H1 (cell line): ENCODE results near the gene C2orf72. TPM values are rescaled to one million over a fixed set of nuclear protein-coding genes. Genes with fewer than 3 reads are reported as not detected.

Experiments used
- CTCF ChIA-PET: fragments of 300-600 bp; sonication (Branson Sonifier 250); formaldehyde crosslinking; loops from one replicate; lab custom pipeline; 2021; ENCODE audit not compliant: partially characterized antibody; lab: Charles Lee
- POLR2A ChIA-PET: fragments of 300-600 bp; sonication (Branson Sonifier 250); formaldehyde crosslinking; loops from one replicate; lab custom pipeline; 2021; ENCODE audit warnings: inconsistent platforms; ENCODE audit not compliant: partially characterized antibody; lab: Charles Lee
- DNase-seq, 2 experiments: peaks; one replicate each; pipeline versions ENCODE4 v3.0.0 to v3.0.0-alpha.2; 2010 to 2022; ENCODE audit warnings: low spot score in 2 of 2, low read depth in 1 of 2, mixed read lengths in 1 of 2
- FAIRE-seq: peaks from 2 replicates; lab custom pipeline; 2011; peaks lifted over from hg19 to GRCh38; lab: Jason Lieb, UNC
- H2AFZ ChIP-seq: 2 replicates; pipeline ENCODE4 v1.8.1; 2012; ENCODE audit warnings: low read length, inconsistent platforms
- H2AK5ac ChIP-seq: 2 replicates; pipeline ENCODE4 v1.6.1; 2013; ENCODE audit warnings: low read depth, low read length
- H2BK120ac ChIP-seq: replicated peaks from 2 replicates; pipeline ENCODE3; 2013; ENCODE audit warnings: low read depth, low read length, inconsistent platforms
- H2BK12ac ChIP-seq: 2 replicates; pipeline ENCODE4 v1.6.1; 2013; ENCODE audit warnings: low read depth, low read length
- H2BK15ac ChIP-seq: 2 replicates; pipeline ENCODE4 v1.6.1; 2013; ENCODE audit warnings: low read length
- H2BK20ac ChIP-seq: 2 replicates; pipeline ENCODE4 v1.6.1; 2013; ENCODE audit warnings: low read length
- H2BK5ac ChIP-seq: 2 replicates; pipeline ENCODE4 v1.6.1; 2013; ENCODE audit warnings: low read depth, low read length
- H3K14ac ChIP-seq: 2 replicates; pipeline ENCODE4 v1.6.1; 2013; ENCODE audit warnings: inconsistent platforms; ENCODE audit not compliant: insufficient read length
- H3K18ac ChIP-seq: 2 replicates; pipeline ENCODE4 v1.6.1; 2013; ENCODE audit warnings: low read length; ENCODE audit errors: extremely low read depth
- H3K23ac ChIP-seq: 2 replicates; pipeline ENCODE4 v1.6.1; 2013; ENCODE audit warnings: inconsistent platforms; ENCODE audit not compliant: insufficient read length
- H3K23me2 ChIP-seq: 2 replicates; pipeline ENCODE4 v1.6.1; 2013; ENCODE audit warnings: low read depth, low read length
- H3K27ac ChIP-seq: 2 replicates; pipeline ENCODE4 v1.6.1; 2011; ENCODE audit warnings: low read depth, low read length, inconsistent platforms
- H3K27me3 ChIP-seq, 4 experiments: replicated peaks in 1 of 4; 1 replicate in 1 of 4; 2 replicates in 3 of 4; pipeline versions ENCODE4 v1.6.1 to v1.8.1; 2011 to 2013; ENCODE audit warnings: low read length in 3 of 4, mild to moderate bottlenecking in 3 of 4, inconsistent platforms in 2 of 4, mixed read lengths in 2 of 4, moderate library complexity in 1 of 4; ENCODE audit not compliant: control insufficient read depth in 3 of 4, insufficient read depth in 3 of 4; ENCODE audit errors: extremely low read depth in 1 of 4
- H3K36me3 ChIP-seq, 4 experiments: 2 replicates each; pipeline versions ENCODE4 v1.6.1 to v1.8.1; 2011 to 2013; ENCODE audit warnings: mild to moderate bottlenecking in 4 of 4, low read length in 3 of 4, moderate library complexity in 2 of 4, control low read depth in 1 of 4, inconsistent platforms in 1 of 4; ENCODE audit not compliant: insufficient read depth in 4 of 4, control insufficient read depth in 2 of 4
- H3K4ac ChIP-seq: replicated peaks from 2 replicates; pipeline ENCODE3; 2013; ENCODE audit warnings: low read length, low read depth, mixed read lengths, inconsistent platforms; ENCODE audit not compliant: insufficient read length
- H3K4me1 ChIP-seq, 4 experiments: replicated peaks in 1 of 4; 1 replicate in 1 of 4; 2 replicates in 3 of 4; pipeline versions ENCODE4 v1.6.1 to v1.8.1; 2011 to 2013; ENCODE audit warnings: low read length in 3 of 4, inconsistent platforms in 2 of 4, mixed read lengths in 1 of 4; ENCODE audit not compliant: insufficient read depth in 4 of 4, control insufficient read depth in 3 of 4
- H3K4me2 ChIP-seq, 2 experiments: 2 replicates each; pipeline versions ENCODE4 v1.6.1 to v1.8.1; 2011 to 2013; ENCODE audit warnings: low read depth in 2 of 2, low read length in 2 of 2, control low read depth in 1 of 2, inconsistent platforms in 1 of 2, mild to moderate bottlenecking in 1 of 2; ENCODE audit not compliant: insufficient read depth in 1 of 2
- H3K4me3 ChIP-seq, 4 experiments: fragments of 200-600, 300-600 bp in 1 of 4; sonication (generic), shearing (Covaris generic), sonication (Bioruptor Twin) in 1 of 4; 2 replicates each; pipeline versions ENCODE4 v1.5.1 to v1.8.1; 2011 to 2016; ENCODE audit warnings: low read length in 4 of 4, low read depth in 3 of 4, control low read depth in 2 of 4, inconsistent platforms in 2 of 4, mild to moderate bottlenecking in 2 of 4, mixed read lengths in 1 of 4, moderate library complexity in 1 of 4; ENCODE audit not compliant: insufficient read depth in 2 of 4; ENCODE audit errors: extremely low read depth in 1 of 4
- H3K56ac ChIP-seq: replicated peaks from 2 replicates; pipeline ENCODE3; 2013; ENCODE audit warnings: low read depth, mild to moderate bottlenecking, mixed read lengths, low read length, inconsistent platforms; ENCODE audit not compliant: insufficient read length
- H3K79me1 ChIP-seq: 2 replicates; pipeline ENCODE4 v1.6.1; 2013; ENCODE audit warnings: low read depth, low read length, control low read depth
- H3K79me2 ChIP-seq, 2 experiments: 2 replicates each; pipeline versions ENCODE4 v1.6.1 to v1.8.1; 2012 to 2013; ENCODE audit warnings: low read length in 2 of 2, mild to moderate bottlenecking in 2 of 2, inconsistent platforms in 1 of 2; ENCODE audit not compliant: insufficient read depth in 2 of 2, control insufficient read depth in 1 of 2
- H3K9ac ChIP-seq, 4 experiments: replicated peaks in 1 of 4; 1 replicate in 1 of 4; 2 replicates in 3 of 4; pipeline versions ENCODE4 v1.6.1 to v1.8.1; 2011 to 2013; ENCODE audit warnings: low read depth in 3 of 4, low read length in 3 of 4, control low read depth in 2 of 4, mild to moderate bottlenecking in 2 of 4, moderate library complexity in 2 of 4, inconsistent platforms in 1 of 4; ENCODE audit errors: extremely low read depth in 1 of 4
- H3K9me3 ChIP-seq, 2 experiments: 2 replicates each; pipeline versions ENCODE4 v1.6.1 to v1.8.1; 2012 to 2013; ENCODE audit warnings: mild to moderate bottlenecking in 2 of 2, moderate library complexity in 2 of 2, control low read depth in 1 of 2, inconsistent platforms in 1 of 2, low read depth in 1 of 2, low read length in 1 of 2, mixed read lengths in 1 of 2; ENCODE audit not compliant: insufficient read depth in 2 of 2
- H4K20me1 ChIP-seq, 2 experiments: replicated peaks in 1 of 2; 2 replicates each; pipeline versions ENCODE3 to v1.8.1; 2011 to 2013; ENCODE audit warnings: inconsistent platforms in 2 of 2, low read length in 2 of 2, mild to moderate bottlenecking in 1 of 2; ENCODE audit not compliant: insufficient read depth in 2 of 2, control insufficient read depth in 1 of 2
- H4K5ac ChIP-seq: 2 replicates; pipeline ENCODE4 v1.6.1; 2013; ENCODE audit warnings: low read length, low read depth, mixed read lengths, inconsistent platforms; ENCODE audit not compliant: insufficient read length
- H4K8ac ChIP-seq: 2 replicates; pipeline ENCODE4 v1.8.0; 2013; ENCODE audit warnings: mild to moderate bottlenecking, moderate library complexity, low read length, inconsistent platforms; ENCODE audit not compliant: insufficient read depth; ENCODE audit errors: extremely low read depth
- H4K91ac ChIP-seq: replicated peaks from 2 replicates; pipeline ENCODE3; 2013; ENCODE audit warnings: low read length, mixed read lengths, inconsistent platforms; ENCODE audit not compliant: insufficient read length
- ASH2L ChIP-seq: fragments of 200-600, 300-600 bp; sonication (generic); IDR thresholded peaks from one replicate; pipeline ENCODE4 v1.7.1; 2017; ENCODE audit warnings: low read length
- CBX8 ChIP-seq: fragments of 300-800, 300-1000 bp; sonication (generic); IDR thresholded peaks from 2 replicates; pipeline ENCODE4 v1.7.1; 2016; ENCODE audit warnings: low read depth, low read length, borderline replicate concordance
- EGR1 ChIP-seq: IDR thresholded peaks from 2 replicates; pipeline ENCODE4 v1.6.1; 2011; ENCODE audit warnings: low read depth, low read length, borderline replicate concordance
- RAD21 ChIP-seq, 2 experiments: IDR thresholded peaks in 1 of 2; conservative IDR thresholded peaks in 1 of 2; 2 replicates each; pipeline ENCODE4 v1.6.1; 2011; ENCODE audit warnings: low read depth in 2 of 2, low read length in 2 of 2, improper control_type of control experiment in 1 of 2, inconsistent platforms in 1 of 2, mild to moderate bottlenecking in 1 of 2, moderate library complexity in 1 of 2
- RBBP5 ChIP-seq: IDR thresholded peaks from 2 replicates; pipeline ENCODE4 v1.7.1; 2012; ENCODE audit warnings: low read depth, mild to moderate bottlenecking, inconsistent platforms, low read length, moderate library complexity, borderline replicate concordance
- SIN3A ChIP-seq, 2 experiments: IDR thresholded peaks in 1 of 2; conservative IDR thresholded peaks in 1 of 2; 2 replicates each; pipeline ENCODE4 v1.6.1; 2011 to 2012; ENCODE audit warnings: low read length in 2 of 2, improper control_type of control experiment in 1 of 2, low read depth in 1 of 2, mild to moderate bottlenecking in 1 of 2
- SP4 ChIP-seq: IDR thresholded peaks from 2 replicates; pipeline ENCODE4 v1.6.1; 2012; ENCODE audit warnings: low read length, inconsistent platforms
- SRF ChIP-seq: IDR thresholded peaks from 2 replicates; pipeline ENCODE4 v1.6.1; 2011; ENCODE audit warnings: mild to moderate bottlenecking, low read depth, low read length, moderate library complexity
- WGBS, 2 experiments: shearing (Covaris generic) in 1 of 2; methylation state at CpG; one replicate each; pipeline versions ENCODE4 v1.1.6 to v1.1.7; 2013 to 2015; ENCODE audit warnings: low lambda C conversion rate in 2 of 2, mixed read lengths in 2 of 2, inconsistent platforms in 1 of 2, low coverage in 1 of 2, missing lambda C conversion rate in 1 of 2; ENCODE audit not compliant: insufficient replicate concordance in 2 of 2, insufficient coverage in 1 of 2, insufficient read length in 1 of 2; ENCODE audit errors: extremely low coverage in 1 of 2, missing lambda C conversion rate in 1 of 2; 5-methylcytosine and 5-hydroxymethylcytosine counted together
- polyA plus RNA-seq, 7 experiments: library from polyadenylated mRNA; depleted of rRNA in 3 of 7; stranded (reverse) in 5 of 7; unstranded in 2 of 7; fragments of >200 nt in 5 of 7; fragments of 200-250 nt in 2 of 7; gene quantifications; 1 replicate in 5 of 7; 2 replicates in 1 of 7; 4 replicates in 1 of 7; pipeline versions ENCODE4 v1.2.1 to v1.2.3, GENCODE V29; 2011 to 2013; ENCODE audit warnings: missing spikeins in 2 of 7, mixed read lengths in 2 of 7
- total RNA-seq: library from RNA; stranded (reverse); fragmentation: NEBNext Ultra II Directional; extraction: Animal tissue kit (Norgen Biotek cat#: 25700); gene quantifications from 2 replicates; pipeline ENCODE4 v1.2.1, GENCODE V29; 2021
- TF ChIP-seq, protein P1 (sequence below): IDR thresholded peaks from 2 replicates; pipeline ENCODE4 v1.6.1; 2012; ENCODE audit warnings: inconsistent platforms
- TF ChIP-seq, protein P2 (sequence below): IDR thresholded peaks from 2 replicates; pipeline ENCODE4 v1.6.1; 2012; ENCODE audit warnings: inconsistent platforms

The C2orf72 gene
- total and polyA plus RNA-seq, 2 of the 8 experiments (the other 6 are each of a cell fraction or from before 2014, with no cell fraction given) = 1.1 to 1.7 TPM

DNA sequence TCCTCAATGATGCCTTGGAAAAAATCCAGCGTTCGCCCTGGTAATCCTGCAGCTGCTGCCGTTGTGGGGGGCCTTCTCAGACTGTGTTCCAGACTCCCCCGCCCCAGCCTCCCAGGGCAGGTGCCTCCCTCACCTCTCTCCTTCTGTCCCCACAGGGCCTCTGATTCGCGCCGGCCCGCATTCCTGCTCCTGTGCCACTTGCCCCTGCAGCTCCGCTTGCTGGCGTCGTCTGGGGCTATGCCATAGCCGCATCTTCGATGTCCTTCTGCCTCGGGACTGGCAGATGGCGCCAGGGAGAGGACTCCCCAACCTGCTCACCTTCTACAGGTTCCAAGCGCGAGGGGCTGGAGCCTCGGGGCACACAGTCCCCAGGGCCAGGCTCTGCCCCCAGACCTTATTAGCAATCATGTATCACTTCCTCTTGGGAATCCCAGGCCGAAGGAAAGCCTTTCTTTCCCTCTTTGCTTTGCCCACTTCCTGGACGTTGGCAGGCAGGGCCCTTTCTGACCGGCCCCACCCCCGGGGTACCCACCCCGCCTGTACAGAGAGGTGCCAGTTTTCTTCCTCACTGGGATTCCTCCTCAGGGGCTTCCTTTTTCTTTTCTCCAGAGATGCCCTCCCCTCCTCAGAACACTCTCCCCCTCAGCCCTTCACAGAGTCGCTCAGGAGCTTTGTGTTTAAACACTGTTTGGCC is 37.0 kb upstream of the C2orf72 start:
- Histone ChIP-seq H3K23me2 (peaks cover 7% of the 10 kb centered on the region; the same call in 1 of the 2 replicates), H3K36me3 (no peaks in the 10 kb centered on the region), H2BK15ac (0 out of 2 replicates have a peak overlapping the region, but pooled peaks have one; percentile 49), H4K5ac (no peak overlapping the region), H3K18ac (peak overlapping the region; percentile 21; the same call in 1 of the 2 replicates), H3K79me2 (no peaks in the 10 kb centered on the region), H3K9ac (no peak overlapping the region), H3K9me3 (peaks cover under 1 to 3% of the 10 kb centered on the region in 2 experiments; a peak in 1 of 4 replicates), H3K4me1 (no peaks in the 10 kb centered on the region; a peak in 2 of 7 replicates), H3K27ac (no peak overlapping the region), H3K4me2 (no peak overlapping the region; a peak in 1 of 4 replicates), H2BK12ac (no peak overlapping the region), H4K20me1 (peaks cover 0 to 2% of the 10 kb centered on the region in 2 experiments), H2BK5ac (no peak overlapping the region; the same call in 1 of the 2 replicates), H3K27me3 (peaks cover 0 to 6% (median 3%) of the 10 kb centered on the region in 4 experiments; a peak in 3 of 7 replicates), H3K23ac (no peak overlapping the region), H3K14ac (no peak overlapping the region), H2AFZ (no peak overlapping the region; the same call in 1 of the 2 replicates), H3K4ac (no peak overlapping the region), H2BK20ac (no peak overlapping the region), H3K79me1 (no peaks in the 10 kb centered on the region), H3K4me3 (no peak overlapping the region), H2BK120ac (no peak overlapping the region), H2AK5ac (no peak overlapping the region), H4K91ac (no peak overlapping the region), H3K56ac (no peak overlapping the region), H4K8ac (peak overlapping the region; percentile 12; the same call in 1 of the 2 replicates)
- FAIRE-seq = peak; percentile 28
- WGBS, 2 experiments = 43% methylated on average over 22 of the region's 24 CpGs; no CpG with 5 or more reads in 1 of the 2 experiments
- POLR2A ChIA-PET = interaction anchor here (1.5 kb wide), 1 partner anchor 10 kb away, joined by 4 read pairs; no protein-coding TSS in a partner anchor
- CTCF ChIA-PET = interaction anchor here (0.6 to 2.3 kb wide), 16 partner anchors 9 to 176 kb away, joined by 3 to 15 read pairs (median 4); no protein-coding TSS in a partner anchor
- DNase-seq = peak; percentile 60 to 70
- TF ChIP-seq, protein P1, sequence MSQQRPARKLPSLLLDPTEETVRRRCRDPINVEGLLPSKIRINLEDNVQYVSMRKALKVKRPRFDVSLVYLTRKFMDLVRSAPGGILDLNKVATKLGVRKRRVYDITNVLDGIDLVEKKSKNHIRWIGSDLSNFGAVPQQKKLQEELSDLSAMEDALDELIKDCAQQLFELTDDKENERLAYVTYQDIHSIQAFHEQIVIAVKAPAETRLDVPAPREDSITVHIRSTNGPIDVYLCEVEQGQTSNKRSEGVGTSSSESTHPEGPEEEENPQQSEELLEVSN = peak; percentile 86
- TF ChIP-seq SIN3A (conservative IDR thresholded peaks at IDR 0.05 in 1 of 2, IDR thresholded peaks at IDR 0.05 in 1 of 2; ENCODE audit: low read depth in 1 of 2, low read length in 2 of 2) (peak in 1 of 2 experiments; percentile 37; a peak in 1 of 4 replicates), EGR1 (no peak), SRF (no peak), CBX8 (no peak), SP4 (no peak), RBBP5 (0 out of 2 replicates have a peak, but pooled peaks have one; percentile 23), RAD21 (IDR thresholded peaks at IDR 0.05 in 1 of 2, conservative IDR thresholded peaks at IDR 0.05 in 1 of 2; ENCODE audit: low read depth in 2 of 2, low read length in 2 of 2) (peak; percentile 61 to 73; a peak in 3 of 4 replicates), ASH2L (no peak)
- TF ChIP-seq, protein P2, sequence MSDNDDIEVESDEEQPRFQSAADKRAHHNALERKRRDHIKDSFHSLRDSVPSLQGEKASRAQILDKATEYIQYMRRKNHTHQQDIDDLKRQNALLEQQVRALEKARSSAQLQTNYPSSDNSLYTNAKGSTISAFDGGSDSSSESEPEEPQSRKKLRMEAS = peak; percentile 88
